Mesodermal cell (in vitro differentiated cells): ENCODE results near the gene PIK3CA.

Experiments
- H3K27ac ChIP-seq: 2 replicates; pipeline ENCODE4 v1.7.0; 2013; ENCODE audit warnings: mild to moderate bottlenecking, low read depth, low read length, moderate library complexity; ENCODE audit not compliant: severe bottlenecking
- H3K36me3 ChIP-seq: 2 replicates; pipeline ENCODE4 v1.7.1; 2013; ENCODE audit warnings: mild to moderate bottlenecking, low read length, moderate library complexity; ENCODE audit not compliant: control insufficient read depth, insufficient read depth
- H3K4me1 ChIP-seq: one replicate; pipeline ENCODE4 v1.7.1; 2013; ENCODE audit warnings: mild to moderate bottlenecking, low read length; ENCODE audit not compliant: insufficient read depth, control insufficient read depth, poor library complexity, severe bottlenecking
- H3K4me3 ChIP-seq: 2 replicates; pipeline ENCODE4 v1.7.0; 2013; ENCODE audit warnings: low read length, control low read depth, mild to moderate bottlenecking; ENCODE audit not compliant: insufficient read depth, poor library complexity, severe bottlenecking; ENCODE audit errors: extremely low read depth
- H3K9me3 ChIP-seq: 2 replicates; pipeline ENCODE4 v1.7.1; 2013; ENCODE audit warnings: mild to moderate bottlenecking, low read length, moderate library complexity; ENCODE audit not compliant: control insufficient read depth
- WGBS, 2 experiments: methylation state at CpG; one replicate each; pipeline ENCODE4 v1.1.5; 2013; ENCODE audit warnings: missing lambda C conversion rate in 2 of 2; ENCODE audit not compliant: insufficient coverage in 2 of 2; 5-methylcytosine and 5-hydroxymethylcytosine counted together

Gene PIK3CA

DNA sequence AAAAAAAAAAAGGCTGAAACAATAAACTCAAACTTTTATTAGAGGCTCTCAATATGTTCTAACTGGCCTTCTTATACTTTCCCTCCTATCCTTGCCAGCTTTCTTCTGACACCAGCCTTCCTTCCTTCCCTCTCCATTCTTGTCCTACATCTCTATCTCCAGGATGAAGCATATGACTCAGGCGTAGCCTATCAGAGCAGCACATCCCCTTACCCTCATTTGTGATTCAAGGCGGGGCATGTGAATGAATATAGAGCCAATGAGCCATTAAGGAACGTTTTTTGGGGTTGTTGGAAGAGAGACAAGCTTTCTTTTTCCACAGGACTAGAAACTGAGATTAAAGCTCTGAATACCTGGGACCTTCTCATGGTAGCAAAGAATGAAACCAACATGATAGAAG, 127.8 kb downstream of the PIK3CA start:
- Histone ChIP-seq H3K4me1 (no peaks in the 10 kb centered on the region), H3K9me3 (no peaks in the 10 kb centered on the region), H3K27ac (no peak overlapping the region), H3K4me3 (no peak overlapping the region), H3K36me3 (no peaks in the 10 kb centered on the region)
- WGBS, 2 experiments, result 100% methylated on average over 2 of the region's 3 CpGs; no CpG with 5 or more reads in 1 of the 2 experiments

DNA sequence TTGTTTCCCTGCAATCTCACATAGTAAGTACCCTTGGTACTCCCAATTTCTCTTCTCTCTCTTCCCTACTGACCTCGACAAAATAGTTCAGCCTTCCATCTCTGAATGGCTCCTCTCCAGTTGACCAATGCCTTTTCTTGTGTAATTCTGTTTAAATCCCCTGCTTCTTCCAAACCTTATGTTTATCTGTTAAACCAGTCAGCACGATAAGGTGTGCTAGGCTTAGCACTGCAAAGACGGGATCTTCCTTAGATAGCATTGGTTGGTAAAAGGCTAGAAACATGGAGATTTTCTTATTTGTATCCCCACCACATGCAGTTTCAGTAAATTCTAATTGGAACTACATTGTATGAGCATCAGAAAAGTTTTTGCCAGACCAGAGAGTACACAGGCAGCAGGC, 128.6 kb downstream of the PIK3CA start:
- Histone ChIP-seq H3K27ac (no peak overlapping the region), H3K4me1 (no peaks in the 10 kb centered on the region), H3K36me3 (no peaks in the 10 kb centered on the region), H3K9me3 (no peaks in the 10 kb centered on the region), H3K4me3 (no peak overlapping the region)
- 82% methylated on average over 1 of the region's 3 CpGs for WGBS, 2 experiments

- no peak overlapping the region for H3K27ac ChIP-seq
- H3K4me1 ChIP-seq, result no peaks in the 10 kb centered on the region
- H3K4me3 ChIP-seq, result no peak overlapping the region
- WGBS, 2 experiments, result no CpG with 5 or more reads among the region's 1 CpG
- H3K9me3 ChIP-seq, result no peaks in the 10 kb centered on the region
- H3K36me3 ChIP-seq, result no peaks in the 10 kb centered on the region
These were observed 130.0 kb downstream of the PIK3CA start for GRCh38 chr3:179278151-179278550.

GRCh38 chr3:179278932-179279693, 131.0 kb downstream of the PIK3CA start:
- Histone ChIP-seq H3K27ac (no peak overlapping the region), H3K9me3 (no peaks in the 10 kb centered on the region), H3K4me3 (no peak overlapping the region), H3K4me1 (no peaks in the 10 kb centered on the region), H3K36me3 (no peaks in the 10 kb centered on the region)
- 73 to 74% methylated on average over 2 of the region's 4 CpGs for WGBS, 2 experiments

- WGBS, 2 experiments, result no CpG with 5 or more reads among the region's 1 CpG
- no peak overlapping the region for H3K27ac ChIP-seq
- no peak overlapping the region for H3K4me3 ChIP-seq
- no peaks in the 10 kb centered on the region for H3K9me3 ChIP-seq
- H3K4me1 ChIP-seq, result no peaks in the 10 kb centered on the region
- H3K36me3 ChIP-seq, result no peaks in the 10 kb centered on the region
These were observed 131.7 kb downstream of the PIK3CA start for GRCh38 chr3:179279837-179280236.

DNA sequence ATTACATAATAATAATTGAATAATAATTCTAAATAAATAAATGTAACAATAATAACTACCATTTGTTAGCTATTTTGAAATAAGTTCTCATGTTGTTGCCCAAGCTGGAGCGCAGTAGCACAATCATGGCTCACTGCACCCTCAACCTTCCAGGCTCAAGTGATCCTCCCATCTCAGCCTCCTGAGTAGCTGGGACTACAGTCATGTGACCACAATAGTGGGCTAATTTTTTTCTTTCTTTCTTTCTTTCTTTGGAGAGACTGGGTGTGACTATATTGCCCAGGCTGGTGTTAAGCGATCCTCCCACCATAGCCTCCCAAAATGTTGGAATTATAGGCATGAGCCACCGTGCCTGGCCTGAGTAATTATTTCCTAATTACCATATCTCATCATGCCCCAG, 133.7 kb downstream of the PIK3CA start:
- WGBS, 2 experiments, result 100% methylated on average over 1 of the region's 3 CpGs; no CpG with 5 or more reads in 1 of the 2 experiments
- no peaks in the 10 kb centered on the region for H3K36me3 ChIP-seq
- H3K27ac ChIP-seq, result no peak overlapping the region
- H3K9me3 ChIP-seq, result no peaks in the 10 kb centered on the region
- H3K4me1 ChIP-seq, result no peaks in the 10 kb centered on the region
- no peak overlapping the region for H3K4me3 ChIP-seq

DNA sequence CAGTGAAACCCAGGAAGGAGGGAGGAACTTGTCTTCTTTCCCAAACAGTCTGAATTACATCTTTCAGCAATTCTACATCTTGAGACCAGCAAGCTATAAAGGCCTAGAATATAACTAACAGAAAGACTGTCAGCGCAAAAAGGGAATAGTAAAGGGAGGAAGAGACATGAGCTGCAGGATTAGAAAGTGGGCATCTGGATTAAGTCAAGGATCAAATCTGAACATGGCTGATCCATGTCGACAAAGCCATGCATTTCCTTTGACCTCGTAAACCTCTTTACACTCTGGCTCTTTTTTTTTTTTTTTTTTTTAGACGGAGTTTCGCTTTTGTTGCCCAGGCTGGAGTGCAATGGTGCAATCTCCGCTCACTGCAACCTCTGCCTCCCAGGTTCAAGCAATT, 138.2 kb downstream of the PIK3CA start:
- no peaks in the 10 kb centered on the region for H3K4me1 ChIP-seq
- 94 to 100% methylated on average over 1 to 4 of the region's 6 CpGs for WGBS, 2 experiments
- no peak overlapping the region for H3K4me3 ChIP-seq
- H3K27ac ChIP-seq, result no peak overlapping the region
- no peaks in the 10 kb centered on the region for H3K36me3 ChIP-seq
- H3K9me3 ChIP-seq, result no peaks in the 10 kb centered on the region

- Histone ChIP-seq H3K4me1 (no peaks in the 10 kb centered on the region), H3K4me3 (no peak overlapping the region), H3K27ac (no peak overlapping the region), H3K9me3 (no peaks in the 10 kb centered on the region), H3K36me3 (no peaks in the 10 kb centered on the region)
- 70 to 96% methylated on average over 2 to 3 of the region's 4 CpGs for WGBS, 2 experiments
These were observed 140.7 kb downstream of the PIK3CA start for GRCh38 chr3:179288845-179289244.

- H3K9me3 ChIP-seq, result no peaks in the 10 kb centered on the region
- no peaks in the 10 kb centered on the region for H3K4me1 ChIP-seq
- WGBS, 2 experiments, result 94% methylated on average over 2 of the region's 3 CpGs; no CpG with 5 or more reads in 1 of the 2 experiments
- H3K36me3 ChIP-seq, result no peaks in the 10 kb centered on the region
- no peak overlapping the region for H3K27ac ChIP-seq
- H3K4me3 ChIP-seq, result no peak overlapping the region
These were observed 141.1 kb downstream of the PIK3CA start for GRCh38 chr3:179289295-179289694.
